GM18858 (cell line): ENCODE results near the gene HIPK1.

Experiments
- ATAC-seq: cut with Tn5 transposase; IDR thresholded peaks from one replicate; pipeline ENCODE4 v1.9.1; 2021; ENCODE audit not compliant: unreplicated experiment

The HIPK1 gene

GRCh38 chr1:113928941-113929749 is at the start of gene HIPK1:
Gene HIPK1, plus strand, starts transcription at chr1:113929324.
- peak; percentile 32 for ATAC-seq

- no peak for ATAC-seq
Measured at GRCh38 chr1:113879739-113880038, 49.4 kb upstream of the HIPK1 start.

- no peak for ATAC-seq
Measured at GRCh38 chr1:113881661-113882060, 47.5 kb upstream of the HIPK1 start.

GRCh38 chr1:113886417-113887401 is 42.4 kb upstream of the HIPK1 start:
- no peak for ATAC-seq

GRCh38 chr1:113887402-113888175 is 41.5 kb upstream of the HIPK1 start, which contains the start of gene BCL2L15:
Gene BCL2L15, minus strand, starts transcription at chr1:113887581. Its CDS starts 206 bp downstream, at chr1:113887375.
- ATAC-seq = no peak

- ATAC-seq = no peak
Measured at GRCh38 chr1:113890816-113891215, 38.3 kb upstream of the HIPK1 start.

- no peak for ATAC-seq
Measured at GRCh38 chr1:113891631-113892220, 37.4 kb upstream of the HIPK1 start.

GRCh38 chr1:113893267-113893666 is 35.9 kb upstream of the HIPK1 start:
- no peak for ATAC-seq

GRCh38 chr1:113895098-113895497 is 34.0 kb upstream of the HIPK1 start:
- ATAC-seq = no peak

- no peak for ATAC-seq
Measured at GRCh38 chr1:113895961-113896360, 33.2 kb upstream of the HIPK1 start.

GRCh38 chr1:113898241-113898814 is 30.8 kb upstream of the HIPK1 start:
- no peak for ATAC-seq

GRCh38 chr1:113899111-113899510 is 30.0 kb upstream of the HIPK1 start:
- ATAC-seq = no peak

- ATAC-seq = no peak
Measured at GRCh38 chr1:113901191-113901590, 27.9 kb upstream of the HIPK1 start.

GRCh38 chr1:113903501-113904292 is 25.4 kb upstream of the HIPK1 start:
- ATAC-seq = no peak

GRCh38 chr1:113904293-113904673 is 24.8 kb upstream of the HIPK1 start:
- peak; percentile 25 for ATAC-seq

- peak; percentile 78 for ATAC-seq
Measured at GRCh38 chr1:113904674-113905434, 24.3 kb upstream of the HIPK1 start, which contains the start of the genes AP4B1 and DCLRE1B. Gene AP4B1, minus strand, starts transcription at chr1:113904799. Its CDS starts 82 bp downstream, at chr1:113904717. Gene DCLRE1B, plus strand, starts transcription at chr1:113905326. Its CDS starts 261 bp downstream, at chr1:113905587.

GRCh38 chr1:113905435-113905861 is 23.7 kb upstream of the HIPK1 start:
- ATAC-seq = no peak

- no peak for ATAC-seq
Measured at GRCh38 chr1:113912594-113913311, 16.4 kb upstream of the HIPK1 start.
